Nephron progenitor cell (in vitro differentiated cells): ENCODE data around the gene CDKN2B-AS1.

Experiments
- DNase-seq: peaks from one replicate; pipeline ENCODE4 v3.0.0; 2021
- H3K27ac Mint-ChIP-seq: 2 replicates; pipeline ENCODE4 v1.8.0; 2021; ENCODE audit warnings: mild to moderate bottlenecking, moderate library complexity, mixed read lengths
- H3K27me3 Mint-ChIP-seq: 2 replicates; pipeline ENCODE4 v1.8.0; 2021; ENCODE audit warnings: mild to moderate bottlenecking, low read depth, mixed read lengths; ENCODE audit not compliant: poor library complexity
- H3K36me3 Mint-ChIP-seq: 2 replicates; pipeline ENCODE4 v1.8.0; 2021; ENCODE audit warnings: low read depth, mixed read lengths
- H3K4me1 Mint-ChIP-seq: 2 replicates; pipeline ENCODE4 v1.8.0; 2021; ENCODE audit warnings: mixed read lengths
- H3K4me3 Mint-ChIP-seq: 2 replicates; pipeline ENCODE4 v1.8.0; 2021; ENCODE audit warnings: mild to moderate bottlenecking, moderate library complexity, mixed read lengths
- H3K9me3 Mint-ChIP-seq: 2 replicates; pipeline ENCODE4 v1.8.0; 2021; ENCODE audit warnings: mild to moderate bottlenecking, moderate library complexity, mixed read lengths
- TF ChIP-seq, protein P1 (sequence below): fragments of 200-600 bp; sonication (generic); IDR thresholded peaks from 2 replicates; pipeline ENCODE4 v1.5.0; 2021; ENCODE audit warnings: antibody characterized with exemption

The CDKN2B-AS1 gene

DNA sequence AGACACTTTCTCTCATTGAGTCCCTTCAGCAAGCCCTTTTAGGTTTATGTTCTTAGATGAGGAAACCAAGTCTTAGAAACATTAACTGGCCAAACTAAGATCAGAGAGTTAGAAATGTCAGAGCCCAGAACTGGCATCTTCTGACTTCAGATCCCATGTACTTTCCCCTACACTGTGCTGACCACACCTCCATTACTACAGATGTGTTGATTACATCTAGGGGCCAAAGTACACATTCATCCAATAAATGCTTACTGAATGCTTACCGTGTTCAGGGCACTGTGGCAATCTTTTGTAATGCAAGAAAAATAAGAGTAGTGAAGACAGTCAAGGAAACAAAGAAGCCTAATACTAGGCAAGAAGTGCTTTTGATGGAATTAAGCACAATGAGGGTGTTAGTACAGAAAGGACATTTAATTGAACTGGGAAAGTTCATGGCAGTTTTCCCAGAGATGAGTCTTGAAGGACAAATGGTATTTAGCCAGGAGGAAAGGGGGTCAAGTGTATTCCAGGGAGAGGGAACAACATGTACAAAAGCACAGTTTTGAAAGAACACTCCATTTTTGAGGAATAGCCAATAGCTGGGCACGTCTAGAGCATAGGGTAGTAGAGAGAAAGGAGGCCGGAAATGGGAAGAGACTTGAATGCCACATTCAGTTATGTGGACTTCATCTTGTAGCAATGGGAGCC lies 104.2 kb downstream of the CDKN2B-AS1 start:
- no peak overlapping the region for H3K27ac Mint-ChIP-seq
- TF ChIP-seq, protein P1, sequence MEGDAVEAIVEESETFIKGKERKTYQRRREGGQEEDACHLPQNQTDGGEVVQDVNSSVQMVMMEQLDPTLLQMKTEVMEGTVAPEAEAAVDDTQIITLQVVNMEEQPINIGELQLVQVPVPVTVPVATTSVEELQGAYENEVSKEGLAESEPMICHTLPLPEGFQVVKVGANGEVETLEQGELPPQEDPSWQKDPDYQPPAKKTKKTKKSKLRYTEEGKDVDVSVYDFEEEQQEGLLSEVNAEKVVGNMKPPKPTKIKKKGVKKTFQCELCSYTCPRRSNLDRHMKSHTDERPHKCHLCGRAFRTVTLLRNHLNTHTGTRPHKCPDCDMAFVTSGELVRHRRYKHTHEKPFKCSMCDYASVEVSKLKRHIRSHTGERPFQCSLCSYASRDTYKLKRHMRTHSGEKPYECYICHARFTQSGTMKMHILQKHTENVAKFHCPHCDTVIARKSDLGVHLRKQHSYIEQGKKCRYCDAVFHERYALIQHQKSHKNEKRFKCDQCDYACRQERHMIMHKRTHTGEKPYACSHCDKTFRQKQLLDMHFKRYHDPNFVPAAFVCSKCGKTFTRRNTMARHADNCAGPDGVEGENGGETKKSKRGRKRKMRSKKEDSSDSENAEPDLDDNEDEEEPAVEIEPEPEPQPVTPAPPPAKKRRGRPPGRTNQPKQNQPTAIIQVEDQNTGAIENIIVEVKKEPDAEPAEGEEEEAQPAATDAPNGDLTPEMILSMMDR = no peak
- H3K27me3 Mint-ChIP-seq = no peaks in the 10 kb centered on the region
- no peaks in the 10 kb centered on the region for H3K9me3 Mint-ChIP-seq
- H3K4me3 Mint-ChIP-seq = no peak overlapping the region
- H3K4me1 Mint-ChIP-seq = peaks cover 9% of the 10 kb centered on the region
- H3K36me3 Mint-ChIP-seq = no peaks in the 10 kb centered on the region
- DNase-seq = no peak

DNA sequence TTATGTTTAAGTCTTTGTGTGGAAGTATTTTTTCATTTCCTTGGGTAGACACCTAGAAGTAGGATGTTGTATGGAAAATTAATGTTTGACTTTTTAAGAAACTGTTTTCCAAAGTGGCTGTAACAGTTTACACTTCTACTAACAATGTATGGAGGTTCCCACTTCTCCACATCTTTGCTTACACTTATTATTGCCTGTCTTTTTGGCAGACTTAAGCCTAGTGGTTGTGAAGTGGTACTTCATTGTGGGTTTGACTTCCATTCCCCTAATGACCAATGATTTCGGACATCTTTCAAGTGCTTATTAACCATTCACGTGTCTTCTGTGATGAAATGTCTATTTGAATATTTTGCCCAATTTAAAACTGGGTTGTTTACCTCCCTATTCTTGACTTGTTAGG lies 106.0 kb downstream of the CDKN2B-AS1 start:
- H3K27ac Mint-ChIP-seq = no peak overlapping the region
- H3K4me1 Mint-ChIP-seq = peaks cover 9% of the 10 kb centered on the region
- no peak overlapping the region for H3K4me3 Mint-ChIP-seq
- no peaks in the 10 kb centered on the region for H3K36me3 Mint-ChIP-seq
- DNase-seq = no peak
- H3K9me3 Mint-ChIP-seq = no peaks in the 10 kb centered on the region
- TF ChIP-seq, protein P1 = peak; percentile 26
- H3K27me3 Mint-ChIP-seq = no peaks in the 10 kb centered on the region

DNA sequence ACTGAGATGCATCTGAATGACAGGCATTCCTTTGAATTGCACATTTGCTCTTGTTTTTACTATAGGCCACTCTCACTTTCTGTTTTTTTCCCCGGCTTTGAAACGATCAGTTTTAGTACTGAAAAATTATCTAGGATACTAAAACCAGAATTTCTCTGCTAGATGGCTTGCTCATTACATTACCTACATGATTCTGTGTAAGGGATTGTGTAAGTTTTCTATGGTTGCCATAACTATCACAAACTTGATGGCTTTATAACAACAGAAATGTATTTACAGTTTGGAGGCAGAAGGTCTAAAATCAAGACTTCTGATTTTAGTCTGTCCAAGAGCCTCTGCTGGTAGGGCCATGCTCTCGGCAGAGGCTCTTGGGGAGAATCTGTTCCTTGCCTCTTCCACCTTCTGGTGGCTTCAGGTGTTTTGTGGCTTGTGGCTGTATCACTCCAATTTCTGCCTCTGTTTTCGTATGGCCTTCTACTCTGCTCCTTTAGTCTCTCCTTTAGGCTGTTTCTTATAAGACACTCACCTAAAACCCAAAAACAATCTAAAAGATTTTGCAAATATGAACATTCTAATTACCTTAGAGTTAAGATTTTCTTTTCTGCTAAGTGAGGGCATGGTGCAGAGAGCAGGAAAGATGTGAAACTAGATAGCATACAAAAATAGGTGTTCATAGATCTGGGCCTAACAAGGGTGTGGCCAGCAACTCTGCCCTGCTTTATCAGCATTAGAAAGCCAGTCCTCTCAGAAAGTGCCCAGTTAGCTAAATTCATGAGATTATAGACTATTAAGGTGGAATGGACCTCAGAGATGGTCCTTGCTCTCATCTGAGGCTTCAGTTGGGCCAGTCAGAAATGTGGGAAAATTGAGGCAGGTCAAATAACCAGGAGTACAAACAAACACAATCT lies 107.8 kb downstream of the CDKN2B-AS1 start:
- no peak overlapping the region for H3K27ac Mint-ChIP-seq
- no peak for DNase-seq
- no peaks in the 10 kb centered on the region for H3K9me3 Mint-ChIP-seq
- TF ChIP-seq, protein P1 = no peak
- no peaks in the 10 kb centered on the region for H3K27me3 Mint-ChIP-seq
- no peak overlapping the region for H3K4me3 Mint-ChIP-seq
- no peaks in the 10 kb centered on the region for H3K36me3 Mint-ChIP-seq
- H3K4me1 Mint-ChIP-seq = peaks cover 1% of the 10 kb centered on the region

DNA sequence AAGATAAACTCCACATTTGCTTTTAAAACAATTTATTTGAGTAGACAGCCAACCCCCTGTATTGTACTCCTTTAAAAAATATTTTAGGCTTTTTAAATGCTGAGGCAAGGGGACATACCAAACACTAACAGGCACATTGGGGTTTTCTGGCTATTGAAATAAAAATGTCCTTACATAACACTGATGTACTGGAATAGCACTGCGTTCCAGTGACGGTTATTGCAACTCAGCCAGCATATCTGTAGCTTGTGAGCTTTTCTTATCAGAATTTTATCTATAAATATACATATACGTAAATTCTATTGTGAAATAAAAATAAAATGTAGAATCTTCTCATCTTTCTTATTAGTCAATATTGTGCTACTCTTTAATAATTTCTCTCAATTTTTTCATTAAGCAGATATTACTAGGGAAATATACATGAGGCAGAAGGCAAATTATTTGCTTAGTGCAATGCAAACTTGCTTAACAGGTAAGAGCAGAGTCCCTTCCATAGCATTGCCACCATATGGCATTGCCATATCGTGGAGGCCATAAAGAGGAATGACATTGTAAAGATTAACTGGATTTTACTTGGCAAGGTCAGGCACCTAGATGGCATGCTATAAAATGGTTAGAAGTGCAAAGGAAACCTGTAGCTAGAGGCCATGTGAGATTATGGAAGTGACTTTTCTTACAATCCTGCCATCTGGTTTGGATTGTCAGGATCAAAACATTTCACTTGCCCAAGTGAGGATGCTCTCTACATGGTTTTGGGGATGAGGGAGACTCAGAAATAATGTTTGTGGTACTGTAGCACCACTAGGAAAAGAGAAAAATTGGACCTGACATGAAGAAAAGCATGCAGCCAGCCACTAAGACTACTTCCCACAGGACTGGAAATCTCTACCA lies 109.3 kb downstream of the CDKN2B-AS1 start:
- TF ChIP-seq, protein P1 = no peak
- Mint-ChIP-seq H3K27me3 (no peaks in the 10 kb centered on the region), H3K36me3 (no peaks in the 10 kb centered on the region), H3K4me3 (no peak overlapping the region), H3K27ac (no peak overlapping the region), H3K9me3 (no peaks in the 10 kb centered on the region), H3K4me1 (peaks cover 4% of the 10 kb centered on the region)
- DNase-seq = no peak

DNA sequence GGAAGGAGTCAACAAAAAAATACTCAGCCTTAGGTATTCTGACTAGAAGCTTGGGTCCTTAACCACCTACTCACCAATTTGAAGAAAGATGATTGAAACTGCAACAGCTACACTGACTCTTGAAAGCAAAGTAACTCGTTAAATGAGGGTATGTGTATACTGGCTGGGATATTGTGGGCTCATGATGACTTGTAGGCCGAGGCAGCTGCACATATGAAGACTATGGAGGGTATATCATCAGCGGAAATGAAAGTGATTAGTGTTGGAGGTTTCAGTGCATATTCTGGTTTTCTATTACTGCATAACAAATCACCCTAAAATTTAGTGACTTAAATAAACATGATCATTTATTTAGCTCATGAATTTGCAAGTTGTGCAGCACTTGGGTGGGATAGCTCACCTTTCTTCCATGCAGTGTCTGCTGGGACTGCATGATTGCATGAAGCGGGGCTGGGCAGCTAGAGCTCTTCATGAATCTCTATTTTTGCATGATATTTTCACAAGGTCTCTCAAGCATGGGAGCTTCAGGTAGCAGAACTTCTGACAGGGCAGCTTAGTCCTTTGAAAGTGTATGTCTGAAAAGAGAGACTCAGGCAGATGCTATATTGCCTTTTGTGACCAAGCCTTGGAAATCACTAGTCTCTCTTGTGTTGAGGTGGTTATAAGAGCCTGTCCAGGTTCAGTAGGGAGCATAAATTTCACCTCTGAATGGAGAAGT lies 110.6 kb downstream of the CDKN2B-AS1 start:
- Mint-ChIP-seq H3K9me3 (no peaks in the 10 kb centered on the region), H3K4me3 (no peak overlapping the region), H3K36me3 (no peaks in the 10 kb centered on the region), H3K27me3 (no peaks in the 10 kb centered on the region), H3K4me1 (peaks cover 4% of the 10 kb centered on the region), H3K27ac (no peak overlapping the region)
- TF ChIP-seq, protein P1 = no peak
- DNase-seq = no peak
